Nephron (organoid): ENCODE data around the gene LRP4.
A peak's percentile ranks its signal among the peaks of the same experiment; 100 is the strongest.
"Not testable (repeated sequence)": the region's sequence is repeated elsewhere in the genome, so short reads cannot be mapped to it uniquely, and the experiment has no call there.

Experiments
- H3K27ac Mint-ChIP-seq, 3 experiments: 2 replicates each; pipeline ENCODE4 v1.8.0; 2020; ENCODE audit warnings: mixed read lengths in 3 of 3, mild to moderate bottlenecking in 2 of 3, moderate library complexity in 1 of 3
- H3K27me3 Mint-ChIP-seq: 2 replicates; pipeline ENCODE4 v1.8.0; 2021; ENCODE audit warnings: low read depth, mild to moderate bottlenecking, moderate library complexity, mixed read lengths
- H3K36me3 Mint-ChIP-seq: 2 replicates; pipeline ENCODE4 v1.8.0; 2020; ENCODE audit warnings: low read depth, mixed read lengths
- H3K4me1 Mint-ChIP-seq: 2 replicates; pipeline ENCODE4 v1.8.0; 2020; ENCODE audit warnings: mixed read lengths
- H3K4me3 Mint-ChIP-seq, 3 experiments: 2 replicates each; pipeline ENCODE4 v1.8.0; 2020; ENCODE audit warnings: mild to moderate bottlenecking in 3 of 3, mixed read lengths in 3 of 3, moderate library complexity in 2 of 3
- H3K9me3 Mint-ChIP-seq: 2 replicates; pipeline ENCODE4 v1.8.0; 2020; ENCODE audit warnings: mixed read lengths
- TF ChIP-seq, protein P1 (sequence below), 3 experiments: fragments of 200-600 bp; sonication (generic); IDR thresholded peaks; one replicate each; pipeline ENCODE4 v1.5.0; 2021; ENCODE audit warnings: antibody characterized with exemption in 3 of 3; ENCODE audit not compliant: unreplicated experiment in 3 of 3

LRP4 gene

DNA sequence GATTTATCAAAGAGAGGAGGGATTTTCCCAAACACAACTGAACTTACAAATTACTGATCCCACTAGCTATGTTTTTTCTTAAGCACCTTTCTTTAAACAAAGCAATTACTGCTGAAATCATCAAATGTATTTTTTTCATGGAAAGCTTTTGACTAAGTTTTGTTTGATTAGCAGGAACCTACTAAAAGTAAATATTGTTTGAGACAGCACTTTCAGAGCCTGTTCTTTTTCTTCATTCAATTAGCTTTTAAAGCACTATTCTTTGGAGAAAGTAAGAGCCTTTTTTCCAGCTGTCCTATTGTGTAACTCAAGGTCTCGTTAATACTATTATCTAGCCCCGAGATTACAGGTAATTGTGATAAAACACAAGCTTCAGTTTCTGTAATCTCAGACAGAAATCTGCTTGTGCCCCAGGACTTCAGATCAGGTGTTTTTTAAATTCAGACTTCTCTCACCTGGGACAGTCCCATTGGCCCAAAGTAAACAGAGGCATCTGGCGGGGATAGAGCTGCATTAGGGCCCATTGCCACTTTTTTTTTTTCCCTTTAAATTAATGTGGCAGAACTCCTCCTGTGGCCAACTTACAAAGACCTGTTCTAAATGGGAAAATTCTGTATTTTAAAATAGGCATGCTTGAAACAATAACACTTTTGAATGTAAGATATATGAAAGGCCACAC is 29.2 kb upstream of the LRP4 start:
- no peak overlapping the region for H3K27ac Mint-ChIP-seq
- no peaks in the 10 kb centered on the region for H3K27me3 Mint-ChIP-seq
- H3K9me3 Mint-ChIP-seq, result no peaks in the 10 kb centered on the region
- H3K36me3 Mint-ChIP-seq, result peaks cover 21% of the 10 kb centered on the region
- H3K4me3 Mint-ChIP-seq, result no peak overlapping the region
- peaks cover 10% of the 10 kb centered on the region for H3K4me1 Mint-ChIP-seq
- TF ChIP-seq, protein P1, sequence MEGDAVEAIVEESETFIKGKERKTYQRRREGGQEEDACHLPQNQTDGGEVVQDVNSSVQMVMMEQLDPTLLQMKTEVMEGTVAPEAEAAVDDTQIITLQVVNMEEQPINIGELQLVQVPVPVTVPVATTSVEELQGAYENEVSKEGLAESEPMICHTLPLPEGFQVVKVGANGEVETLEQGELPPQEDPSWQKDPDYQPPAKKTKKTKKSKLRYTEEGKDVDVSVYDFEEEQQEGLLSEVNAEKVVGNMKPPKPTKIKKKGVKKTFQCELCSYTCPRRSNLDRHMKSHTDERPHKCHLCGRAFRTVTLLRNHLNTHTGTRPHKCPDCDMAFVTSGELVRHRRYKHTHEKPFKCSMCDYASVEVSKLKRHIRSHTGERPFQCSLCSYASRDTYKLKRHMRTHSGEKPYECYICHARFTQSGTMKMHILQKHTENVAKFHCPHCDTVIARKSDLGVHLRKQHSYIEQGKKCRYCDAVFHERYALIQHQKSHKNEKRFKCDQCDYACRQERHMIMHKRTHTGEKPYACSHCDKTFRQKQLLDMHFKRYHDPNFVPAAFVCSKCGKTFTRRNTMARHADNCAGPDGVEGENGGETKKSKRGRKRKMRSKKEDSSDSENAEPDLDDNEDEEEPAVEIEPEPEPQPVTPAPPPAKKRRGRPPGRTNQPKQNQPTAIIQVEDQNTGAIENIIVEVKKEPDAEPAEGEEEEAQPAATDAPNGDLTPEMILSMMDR (IDR thresholded peaks at IDR 0.05; ENCODE audit: unreplicated experiment in 3 of 3), result no peak

DNA sequence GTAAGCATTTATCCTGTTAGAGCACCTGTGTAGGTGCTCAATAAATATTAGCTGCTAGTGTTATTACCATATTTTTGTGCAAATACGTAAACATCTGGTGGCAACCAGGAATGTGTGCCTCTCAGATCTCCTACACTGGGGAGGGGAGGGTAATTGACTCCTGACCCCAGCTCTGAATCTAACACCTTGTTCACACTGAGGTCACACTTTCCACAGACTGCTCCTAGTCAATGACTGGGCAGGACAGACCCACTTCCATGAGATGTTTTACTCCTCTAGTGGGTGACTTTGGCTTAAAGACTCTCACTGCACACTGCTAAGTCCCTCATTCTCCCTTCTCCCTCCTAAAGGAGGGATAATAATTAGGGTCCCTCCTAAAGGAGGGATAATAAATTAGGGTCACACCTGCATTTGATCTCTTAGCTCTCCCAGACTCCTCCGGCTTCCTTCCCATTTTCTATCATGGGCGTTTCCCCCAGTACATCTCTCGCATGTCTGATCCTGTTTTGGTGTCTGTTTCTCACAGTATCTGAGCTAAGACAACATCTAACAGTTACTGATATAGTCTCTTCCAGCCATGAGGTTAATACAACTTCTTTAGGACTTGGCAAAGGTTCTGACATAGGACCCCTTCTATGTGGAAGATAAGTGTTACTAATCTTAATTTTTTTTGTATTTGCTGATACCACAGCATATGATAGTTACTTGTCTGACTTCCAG is 26.2 kb upstream of the LRP4 start:
- H3K27ac Mint-ChIP-seq, result no peak overlapping the region
- H3K36me3 Mint-ChIP-seq, result peaks cover 25% of the 10 kb centered on the region
- no peaks in the 10 kb centered on the region for H3K27me3 Mint-ChIP-seq
- TF ChIP-seq, protein P1 (IDR thresholded peaks at IDR 0.05; ENCODE audit: unreplicated experiment in 3 of 3), result no peak
- H3K4me3 Mint-ChIP-seq, result no peak overlapping the region
- H3K9me3 Mint-ChIP-seq, result no peaks in the 10 kb centered on the region
- H3K4me1 Mint-ChIP-seq, result peaks cover 10% of the 10 kb centered on the region

GRCh38 chr11:46942172-46942571 is 23.8 kb upstream of the LRP4 start:
- Mint-ChIP-seq H3K9me3 (no peaks in the 10 kb centered on the region), H3K27me3 (no peaks in the 10 kb centered on the region), H3K4me1 (peaks cover 10% of the 10 kb centered on the region), H3K36me3 (peaks cover 26% of the 10 kb centered on the region), H3K27ac (no peak overlapping the region), H3K4me3 (no peak overlapping the region)
- TF ChIP-seq, protein P1 (IDR thresholded peaks at IDR 0.05; ENCODE audit: unreplicated experiment in 3 of 3), result no peak

GRCh38 chr11:46936138-46937110 is 18.1 kb upstream of the LRP4 start, which contains the start of gene CSTPP1:
CSTPP1 (plus strand) TSS chr11:46936761; CDS start chr11:46936806, 45 bp downstream.
- Mint-ChIP-seq H3K36me3 (peaks cover 13% of the 10 kb centered on the region), H3K27me3 (no peaks in the 10 kb centered on the region), H3K27ac (peak within 1 kb of the TSS; percentile 70 to 87 (median 86)), H3K4me3 (peak within 1 kb of the TSS; percentile 89 to 97 (median 92)), H3K9me3 (no peaks in the 10 kb centered on the region), H3K4me1 (peaks cover 11% of the 10 kb centered on the region)
- TF ChIP-seq, protein P1 (IDR thresholded peaks at IDR 0.05; ENCODE audit: unreplicated experiment in 3 of 3), result no peak

DNA sequence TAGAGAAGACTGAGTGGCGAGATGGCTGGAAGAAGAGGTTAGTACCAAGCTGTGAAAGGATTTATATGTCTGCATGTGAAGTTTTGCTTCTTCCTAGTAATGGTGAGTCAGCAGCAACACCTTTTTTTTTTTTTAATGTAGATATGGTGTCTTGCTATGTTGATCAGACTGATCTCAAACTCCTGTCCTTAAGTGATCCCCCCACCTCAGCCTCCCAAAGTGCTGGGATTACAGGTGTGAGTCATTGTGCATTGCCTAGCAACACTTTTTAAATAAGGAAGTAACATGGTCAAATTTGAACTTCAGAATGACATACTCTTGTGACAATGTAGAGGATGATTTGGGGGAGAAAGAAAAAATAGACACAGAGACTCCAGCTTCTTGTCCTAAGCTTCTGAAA is 11.7 kb upstream of the LRP4 start:
- H3K27ac Mint-ChIP-seq, result no peak overlapping the region
- no peak overlapping the region for H3K4me3 Mint-ChIP-seq
- H3K4me1 Mint-ChIP-seq, result no peaks in the 10 kb centered on the region
- TF ChIP-seq, protein P1 (IDR thresholded peaks at IDR 0.05; ENCODE audit: unreplicated experiment in 3 of 3), result no peak
- H3K9me3 Mint-ChIP-seq, result peaks cover 3% of the 10 kb centered on the region
- no peaks in the 10 kb centered on the region for H3K36me3 Mint-ChIP-seq
- no peaks in the 10 kb centered on the region for H3K27me3 Mint-ChIP-seq

DNA sequence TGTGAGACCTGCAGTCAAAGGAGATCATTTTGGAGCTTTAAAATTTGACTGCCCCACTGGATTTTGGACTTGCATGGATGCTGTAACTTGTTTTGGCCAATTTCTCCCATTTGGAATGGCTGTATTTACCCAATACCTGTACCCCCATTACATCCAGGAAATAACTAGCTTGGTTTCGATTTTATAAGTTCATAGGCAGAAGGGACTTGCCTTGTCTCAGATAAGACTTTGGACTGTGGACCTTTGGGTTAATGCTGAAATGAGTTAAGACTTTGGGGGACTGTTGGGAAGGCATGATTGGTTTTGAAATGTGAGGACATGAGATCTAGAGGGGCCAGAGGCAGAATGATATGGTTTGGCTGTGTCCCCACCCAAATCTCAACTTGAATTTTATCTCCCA is 10.4 kb upstream of the LRP4 start:
- H3K27ac Mint-ChIP-seq, H3K9me3 Mint-ChIP-seq, H3K4me3 Mint-ChIP-seq, H3K4me1 Mint-ChIP-seq, H3K27me3 Mint-ChIP-seq, H3K36me3 Mint-ChIP-seq: not testable (repeated sequence)

DNA sequence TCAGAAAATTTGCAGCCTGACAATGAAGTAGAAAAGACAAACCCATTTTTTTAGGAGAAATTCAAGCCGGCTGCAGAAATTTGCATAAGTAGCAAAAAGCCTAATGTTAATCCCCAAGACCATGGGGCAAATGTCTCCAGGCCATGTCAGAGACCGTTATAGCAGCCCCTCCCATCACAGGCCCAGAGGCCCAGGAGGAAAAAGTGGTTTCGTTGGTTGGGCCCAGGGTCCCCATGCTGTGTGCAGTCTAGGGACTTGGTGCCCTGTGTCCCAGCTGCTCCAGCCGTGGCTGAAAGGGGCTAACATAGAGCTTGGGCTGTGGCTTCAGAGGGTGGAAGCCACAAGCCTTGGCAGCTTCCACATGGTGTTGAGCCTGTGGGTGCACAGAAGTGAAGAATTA is 9.6 kb upstream of the LRP4 start:
- not testable (repeated sequence) for H3K27ac Mint-ChIP-seq, H3K9me3 Mint-ChIP-seq, H3K27me3 Mint-ChIP-seq, H3K4me3 Mint-ChIP-seq, H3K36me3 Mint-ChIP-seq, H3K4me1 Mint-ChIP-seq
